ENCODE measurements around the gene BRD2. TPM values are rescaled to one million over a fixed set of nuclear protein-coding genes. Genes with fewer than 3 reads are reported as not detected.

The BRD2 gene
- total and polyA plus RNA-seq, 9 of the 15 experiments (the other 6 are each of a cell fraction or from before 2014, with no cell fraction given): 19.0 to 252 (median 181) TPM

GRCh38 chr6:32970413-32971241 lies 2.2 kb downstream of the BRD2 start (continued):
- no peak for TF ChIP-seq CREB5 (CRISPR knock-in tag; IDR thresholded peaks at IDR 0.05)
- no peak for TF ChIP-seq BRD9 (IDR thresholded peaks at IDR 0.05; ENCODE audit: low read depth, partially characterized antibody)
- no peak for TF ChIP-seq ZNF311 (CRISPR knock-in tag; IDR thresholded peaks at IDR 0.05)
- no peak for TF ChIP-seq CBX3 (IDR thresholded peaks at IDR 0.05; ENCODE audit: borderline replicate concordance in 1 of 2, low read length in 2 of 2)
- TF ChIP-seq ZNF830 (CRISPR knock-in tag; IDR thresholded peaks at IDR 0.05): no peak
- TF ChIP-seq MBD1 (CRISPR knock-in tag; IDR thresholded peaks at IDR 0.05): no peak
- TF ChIP-seq TEAD1 (CRISPR knock-in tag; IDR thresholded peaks at IDR 0.05): no peak; a peak in 1 of 4 replicates
- TF ChIP-seq TCF7L2 (IDR thresholded peaks at IDR 0.05; ENCODE audit: low read depth, low read length): no peak
- TF ChIP-seq BDP1 (IDR thresholded peaks at IDR 0.05; ENCODE audit: insufficient read depth, insufficient read length): no peak
- TF ChIP-seq BACH1 (tag; IDR thresholded peaks at IDR 0.05): no peak; the same call in 1 of the 2 replicates
- peak; percentile 5; the same call in 1 of the 2 replicates for TF ChIP-seq NFE2 (IDR thresholded peaks at IDR 0.05; ENCODE audit: low read depth)
- TF ChIP-seq FOXM1 (IDR thresholded peaks at IDR 0.05; ENCODE audit: low read depth): no peak
- no peak for TF ChIP-seq FOXM1 (CRISPR knock-in tag; IDR thresholded peaks at IDR 0.05; ENCODE audit: low read depth)
- no peak for TF ChIP-seq CBFA2T3 (IDR thresholded peaks at IDR 0.05)
- peak; percentile 57 for TF ChIP-seq RBM22 (IDR thresholded peaks at IDR 0.05; ENCODE audit: low read depth, low read length, poor library complexity, severe bottlenecking)
- no peak for TF ChIP-seq CEBPZ (IDR thresholded peaks at IDR 0.05; ENCODE audit: borderline replicate concordance, low read depth, low read length)
- no peak for TF ChIP-seq PYGO2 (tag; IDR thresholded peaks at IDR 0.05)
- TF ChIP-seq MBD2 (IDR thresholded peaks at IDR 0.05; ENCODE audit: borderline replicate concordance, low read depth): peak; percentile 52; the same call in 1 of the 2 replicates
- 0 out of 4 replicates have a peak, but pooled peaks have one; percentile 5 to 8 for TF ChIP-seq TBL1XR1 (IDR thresholded peaks at IDR 0.05; ENCODE audit: low read length in 2 of 2)

Measured in K562 (cell line).